ENCODE results near the gene THAP2.
"Not testable (repeated sequence)": the region's sequence is repeated elsewhere in the genome, so short reads cannot be mapped to it uniquely, and the experiment has no call there.

THAP2 gene

DNA sequence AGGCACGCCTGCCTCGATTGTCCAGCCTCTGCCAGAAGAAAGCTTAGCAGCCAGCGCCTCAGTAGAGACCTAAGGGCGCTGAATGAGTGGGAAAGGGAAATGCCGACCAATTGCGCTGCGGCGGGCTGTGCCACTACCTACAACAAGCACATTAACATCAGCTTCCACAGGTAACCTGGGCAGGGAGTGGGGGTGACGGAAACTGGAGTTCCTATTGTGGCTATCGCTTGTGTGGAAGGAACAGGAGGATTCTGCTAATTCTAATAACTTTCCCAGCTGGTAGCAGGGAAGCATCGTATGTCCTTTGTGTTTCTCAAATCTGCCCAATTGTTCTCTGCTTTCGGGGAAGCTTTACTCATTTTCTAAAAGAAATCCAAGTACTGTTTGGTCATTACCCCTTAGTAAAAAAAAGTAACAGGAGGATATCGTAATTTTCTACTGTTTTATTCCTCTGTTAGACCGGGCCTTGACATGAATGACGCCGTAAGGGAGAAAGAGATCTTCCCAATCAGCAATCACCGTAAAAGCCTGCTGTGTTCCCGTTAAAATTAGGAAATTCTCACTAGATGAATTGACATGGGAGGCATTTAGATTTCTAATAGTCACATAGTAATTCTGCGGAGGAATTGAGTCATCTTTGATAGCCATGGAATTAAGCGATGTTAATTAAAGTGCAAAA lies 449 bp downstream of the THAP2 start:
- DNase-seq, result no peak

DNA sequence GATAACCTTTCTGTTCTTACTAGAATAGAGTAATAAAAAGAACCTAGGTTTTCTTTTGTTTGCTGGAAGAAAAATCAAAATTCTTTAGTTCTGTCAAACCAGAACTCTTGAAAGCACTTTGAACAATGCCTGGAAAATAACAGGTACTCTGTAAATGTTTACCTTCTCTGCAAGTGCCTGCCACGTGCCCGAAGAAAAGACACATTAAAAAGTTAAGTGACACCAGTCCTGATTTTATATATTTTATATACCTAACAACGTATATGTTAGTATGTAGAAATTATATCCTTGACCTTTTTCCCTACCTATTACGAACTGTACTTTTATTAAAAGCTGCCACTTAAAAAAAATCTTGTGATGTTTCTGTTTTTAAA lies 976 bp downstream of the THAP2 start:
- no peak for DNase-seq

DNA sequence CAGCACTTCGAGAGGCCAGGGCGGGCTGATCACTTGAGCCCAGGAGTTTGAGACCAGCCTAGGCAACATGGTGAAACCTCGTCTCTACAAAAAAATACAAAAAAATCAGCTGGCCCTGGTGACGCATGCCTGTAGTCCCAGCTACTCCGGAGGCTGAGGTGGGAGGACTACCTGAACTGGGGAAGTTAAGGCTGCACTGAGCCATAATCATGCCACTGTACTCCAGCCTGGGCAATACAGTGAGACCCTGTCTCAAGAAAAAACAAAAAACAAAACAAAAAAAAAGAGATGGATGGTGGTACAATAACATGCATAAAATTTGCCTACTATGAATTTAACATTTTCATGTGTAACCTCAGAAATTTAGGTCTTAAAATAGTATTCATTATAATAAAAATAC lies 2.2 kb downstream of the THAP2 start:
- no peak for DNase-seq

DNA sequence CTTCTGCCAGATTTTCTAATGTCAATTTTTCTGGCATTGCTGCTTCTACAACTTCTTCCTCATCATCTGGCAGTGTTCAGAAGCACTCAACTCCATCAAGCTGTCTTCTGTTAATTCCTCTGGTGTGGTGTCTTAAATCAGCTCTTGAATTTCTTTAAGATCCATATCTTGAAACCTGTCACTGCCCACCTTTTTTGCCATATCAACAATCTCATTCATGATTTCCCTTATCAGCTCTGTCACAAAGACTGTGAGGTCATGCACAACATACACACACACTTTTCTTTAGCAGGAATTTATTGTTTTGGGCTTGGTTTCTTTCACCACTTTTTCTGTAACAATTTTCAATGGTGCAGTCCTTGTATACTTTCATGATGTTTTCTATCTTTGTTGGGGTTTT lies 7.2 kb downstream of the THAP2 start:
- DNase-seq, result no peak

- DNase-seq, result no peak
Observed at GRCh38 chr12:71671816-71672215, 7.7 kb downstream of the THAP2 start.

DNA sequence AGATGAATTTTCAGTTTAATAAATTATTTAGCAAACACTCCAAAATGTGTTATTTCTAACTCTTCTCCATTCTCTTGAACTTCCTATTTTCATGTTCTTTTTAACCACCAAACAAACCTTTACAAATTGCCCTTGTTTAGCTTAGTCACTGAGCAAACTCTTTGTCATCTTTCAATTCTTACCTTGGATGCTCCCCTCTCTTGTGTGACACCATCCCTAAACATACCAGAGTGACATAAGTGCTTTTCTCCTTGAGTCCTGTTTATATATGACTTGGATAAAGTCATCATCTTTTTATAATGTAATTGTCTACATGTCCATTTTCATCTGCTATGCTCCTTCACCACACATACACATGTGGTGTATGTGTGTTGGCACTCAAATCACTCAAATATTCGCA lies 18.4 kb downstream of the THAP2 start:
- no peak for DNase-seq

DNA sequence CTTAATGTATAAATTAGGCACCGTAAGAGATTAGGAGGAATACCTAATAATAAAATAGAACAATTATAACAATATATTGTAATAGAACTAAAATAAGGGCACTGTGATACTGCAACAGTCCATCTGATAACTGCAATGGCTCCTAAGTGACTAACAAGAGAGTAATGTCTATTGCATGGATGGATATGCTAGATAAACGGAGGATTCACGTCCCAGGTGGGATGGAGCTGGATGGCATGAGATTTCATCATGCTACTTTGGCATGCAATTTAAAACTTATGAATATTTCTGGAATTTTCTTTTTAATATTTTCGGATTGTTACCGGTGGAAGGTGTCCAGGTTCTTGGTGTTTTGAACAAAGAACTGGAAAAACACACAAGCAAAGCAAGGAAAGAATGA lies 19.5 kb downstream of the THAP2 start:
- DNase-seq, result no peak

GRCh38 chr12:71684081-71684480 lies 20.0 kb downstream of the THAP2 start:
- DNase-seq, result no peak

DNA sequence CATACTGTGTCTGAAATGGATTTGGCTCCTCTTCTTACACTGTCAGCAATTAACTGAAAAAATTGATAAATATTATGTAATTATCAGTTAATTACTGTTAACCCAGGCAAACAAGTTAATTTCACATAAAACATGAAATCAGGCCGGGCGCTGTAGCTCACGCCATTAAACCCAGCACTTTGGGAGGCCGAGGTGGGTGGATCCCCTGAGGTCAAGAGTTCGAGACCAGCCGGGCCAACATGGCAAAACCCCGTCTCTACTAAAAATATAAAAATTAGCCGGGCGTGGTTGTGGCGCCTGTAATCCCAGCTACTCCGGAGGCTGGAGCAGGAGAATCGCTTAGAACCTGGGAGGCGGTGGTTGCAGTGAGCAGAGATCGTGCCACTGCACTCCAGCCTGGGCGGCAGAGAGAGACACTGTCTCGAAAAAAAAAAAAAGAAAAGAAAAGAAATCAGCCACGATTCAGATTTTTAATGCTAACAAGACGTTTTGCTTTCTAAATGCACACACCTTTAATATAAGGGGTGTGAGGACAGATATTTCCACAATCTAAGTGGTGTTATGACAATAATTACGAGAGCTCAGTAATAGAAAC lies 21.3 kb downstream of the THAP2 start:
- no peak for DNase-seq

DNA sequence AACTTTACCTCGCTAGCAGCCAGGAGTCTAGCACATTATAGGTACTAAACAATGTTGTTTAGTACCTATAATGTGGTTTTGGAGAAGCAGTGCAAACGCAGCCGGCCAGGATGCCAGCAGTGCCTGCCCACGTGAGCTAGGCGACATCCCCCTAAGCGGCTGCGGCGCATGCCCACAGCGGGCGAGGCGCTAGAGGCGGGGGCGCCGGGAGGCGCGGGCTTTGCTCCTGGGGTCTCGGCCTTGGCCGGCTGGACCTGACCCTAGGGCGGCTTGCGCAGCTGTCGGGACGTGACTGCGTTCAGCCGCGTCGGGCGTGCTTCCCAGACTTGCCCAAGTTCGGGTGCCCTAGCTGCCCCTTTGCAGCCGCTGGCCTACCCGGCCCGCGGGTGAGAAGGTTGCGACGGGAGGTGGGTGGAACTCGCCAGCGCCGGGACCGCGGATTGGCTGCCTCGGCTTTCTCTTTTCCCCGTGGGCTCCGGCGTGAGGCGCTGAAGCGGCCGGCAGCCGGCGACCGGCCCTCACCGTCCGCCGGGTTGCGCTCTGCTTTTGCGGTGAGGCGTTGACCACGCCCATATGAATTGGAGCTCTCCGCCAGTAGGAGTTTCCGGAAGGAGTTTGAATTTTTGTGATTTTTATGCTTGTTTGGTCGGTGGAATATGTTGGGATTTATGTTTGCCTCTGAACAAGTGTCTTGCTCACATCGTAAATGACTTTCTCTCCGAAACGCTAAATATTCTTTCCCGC lies 22.0 kb downstream of the THAP2 start, which contains the start of gene TMEM19:
Gene TMEM19 (plus strand): TSS at position 169 of the 744 bp plus-strand sequence. CDS start 599 bp downstream, outside the sequence.
- DNase-seq, result peak; percentile 74

GRCh38 chr12:71686658-71687025 lies 22.5 kb downstream of the THAP2 start:
- DNase-seq, result no peak

DNA sequence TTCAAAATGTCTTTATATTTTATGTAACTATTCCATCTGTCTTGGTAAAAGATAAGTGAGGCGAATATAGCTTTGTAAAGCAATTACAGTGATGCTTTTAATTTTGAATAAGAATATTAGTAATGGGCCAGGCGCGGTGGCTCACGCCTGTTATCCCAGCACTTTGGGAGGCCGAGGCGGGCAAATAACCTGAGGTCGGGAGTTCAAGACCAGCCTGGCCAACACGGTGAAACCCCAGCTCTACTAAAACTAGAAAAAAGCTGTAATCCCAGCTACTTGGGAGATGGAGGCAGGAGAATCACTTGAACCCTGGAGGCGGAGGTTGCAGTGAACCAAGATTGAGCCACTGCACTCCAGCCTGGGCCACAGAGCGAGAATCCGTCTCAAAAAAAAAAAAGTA lies 23.1 kb downstream of the THAP2 start:
- DNase-seq, result not testable (repeated sequence)

DNA sequence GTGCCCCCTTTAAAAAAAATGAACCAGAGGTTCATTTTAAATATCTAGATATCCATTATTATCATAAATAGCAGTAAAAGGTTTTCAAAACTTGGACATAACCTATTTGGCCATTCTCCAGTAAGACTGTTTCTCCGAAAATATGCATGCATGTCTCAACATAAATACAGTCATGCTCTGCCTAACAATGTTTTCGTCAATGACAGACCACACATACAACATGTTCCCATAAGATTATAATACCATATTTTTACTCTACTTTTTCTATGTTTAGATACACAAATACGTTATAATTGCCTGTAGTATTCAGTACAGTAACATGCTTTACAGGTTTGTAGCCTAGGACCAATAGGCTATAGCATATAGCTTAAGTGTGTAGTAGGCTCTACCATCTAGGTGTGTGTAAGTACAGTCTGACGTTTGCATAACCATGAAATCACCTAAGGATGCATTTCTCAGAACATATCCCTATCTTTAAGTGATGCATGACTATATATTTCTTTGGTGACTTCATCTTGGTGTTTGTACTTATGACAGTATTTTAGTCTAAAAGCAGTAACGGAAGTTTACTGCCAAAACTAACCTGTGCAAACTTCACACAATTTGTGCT lies 25.0 kb downstream of the THAP2 start:
- no peak for DNase-seq

DNA sequence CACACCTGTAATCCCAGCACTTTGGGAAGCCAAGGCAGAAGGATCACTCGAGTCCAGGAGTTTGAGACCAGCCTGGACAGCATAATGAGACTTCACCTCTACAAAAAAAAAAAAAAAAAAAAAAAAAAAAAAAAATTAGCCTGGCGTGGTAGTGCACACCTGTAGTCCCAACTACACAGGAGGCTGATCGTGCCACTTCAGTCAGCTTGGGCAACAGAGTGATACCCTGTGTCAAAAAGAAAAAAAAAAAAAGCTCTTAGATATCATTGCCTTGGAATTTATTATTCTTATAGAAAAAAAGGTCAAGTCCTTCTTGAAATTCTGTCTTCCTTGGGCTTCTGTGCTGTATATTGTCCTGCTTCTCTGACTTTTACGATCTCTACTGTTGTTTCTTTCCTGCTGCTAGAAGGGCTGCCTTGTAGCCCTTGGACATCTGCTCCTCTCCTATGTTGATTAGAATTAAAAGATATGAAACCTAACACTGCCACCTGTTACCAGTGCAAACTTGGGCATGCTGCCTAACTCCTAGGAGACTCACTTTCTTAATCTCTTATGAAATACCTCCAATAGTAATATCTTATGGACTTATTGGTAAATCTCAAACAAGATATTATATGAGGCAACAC lies 27.5 kb downstream of the THAP2 start:
- no peak for DNase-seq

- DNase-seq, result no peak
Observed at GRCh38 chr12:71693126-71693525, 29.0 kb downstream of the THAP2 start.

DNA sequence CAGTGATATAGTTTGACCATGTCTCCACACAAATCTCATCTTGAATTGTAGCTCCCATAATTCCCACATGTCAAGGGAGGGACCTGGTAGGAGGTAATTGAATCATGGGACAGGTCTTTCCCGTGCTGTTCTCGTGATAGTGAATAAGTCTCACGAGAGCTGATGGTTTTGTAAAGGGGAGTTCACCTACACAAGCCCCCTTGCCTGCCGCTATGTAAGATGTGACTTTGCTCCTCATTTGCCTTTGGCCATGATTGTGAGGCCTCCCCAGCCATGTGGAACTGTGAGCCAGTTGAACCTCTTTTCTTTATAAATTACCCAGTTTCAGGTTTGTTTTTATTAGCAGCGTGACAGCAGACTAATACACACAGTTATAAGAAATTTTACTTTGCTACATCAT lies 29.6 kb downstream of the THAP2 start:
- DNase-seq, result not testable (repeated sequence)

- no peak for DNase-seq
Observed at GRCh38 chr12:71694099-71694820, 30.2 kb downstream of the THAP2 start.

DNA sequence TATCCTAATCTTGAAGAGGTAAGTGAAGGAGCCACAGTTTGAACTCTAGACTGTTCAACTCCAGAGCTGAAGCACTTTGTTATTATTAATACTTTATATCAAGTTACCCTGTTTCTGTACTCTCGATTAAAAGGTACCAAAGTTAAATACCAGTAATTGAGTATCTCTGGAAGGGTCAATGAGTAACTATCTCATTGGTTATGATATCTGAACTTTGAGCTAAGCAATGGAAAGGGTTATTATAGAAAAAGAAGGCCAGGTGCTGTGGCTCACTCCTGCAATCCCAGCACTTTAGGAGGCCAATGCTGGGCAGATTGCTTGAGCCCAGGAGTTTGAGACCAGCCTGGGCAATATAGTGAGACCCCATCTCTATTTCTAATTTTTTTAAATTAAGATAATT lies 31.7 kb downstream of the THAP2 start:
- no peak for DNase-seq

DNA sequence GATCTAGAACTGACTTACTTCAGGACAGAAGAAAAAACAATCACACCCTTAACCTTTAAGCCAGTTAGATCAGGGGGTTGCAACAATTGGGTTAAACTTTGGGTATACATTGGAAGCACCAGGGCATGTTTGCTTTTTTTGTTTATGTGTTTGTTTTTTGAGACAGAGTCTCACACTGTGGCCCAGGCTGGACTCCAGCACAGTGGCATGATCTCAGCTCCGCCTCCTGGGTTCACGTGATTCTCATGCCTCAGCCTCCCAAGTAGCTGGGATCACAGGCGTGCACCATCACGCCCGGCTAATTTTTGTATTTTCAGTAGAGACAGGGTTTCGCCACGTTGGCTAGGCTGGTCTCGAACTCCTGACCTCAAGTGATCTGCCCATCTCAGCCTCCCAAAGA lies 38.1 kb downstream of the THAP2 start:
- not testable (repeated sequence) for DNase-seq

GRCh38 chr12:71702590-71702989 lies 38.5 kb downstream of the THAP2 start:
- no peak for DNase-seq

- DNase-seq, result no peak
Observed at GRCh38 chr12:71703206-71703605, 39.1 kb downstream of the THAP2 start.

DNA sequence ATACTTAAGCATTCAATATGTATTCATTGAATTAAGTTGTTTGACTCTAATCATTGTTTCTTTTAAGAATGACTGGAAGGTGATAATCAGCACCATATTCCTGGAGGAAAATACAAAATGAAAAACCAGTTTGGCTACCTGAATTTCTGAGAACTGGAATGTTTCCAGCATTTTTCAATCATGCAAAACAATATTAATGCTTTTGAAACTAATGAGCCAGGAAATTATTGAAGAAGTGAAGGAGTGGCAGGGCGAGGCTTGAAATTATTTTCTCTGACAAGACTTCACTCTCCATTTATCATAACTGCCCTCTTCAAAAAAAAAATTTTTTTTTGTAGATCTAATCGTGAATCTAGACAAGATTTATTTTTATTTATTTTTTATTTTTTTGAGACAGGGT lies 40.8 kb downstream of the THAP2 start:
- DNase-seq, result no peak

- no peak for DNase-seq
Observed at GRCh38 chr12:71708658-71709057, 44.6 kb downstream of the THAP2 start.

Measured in activated CD4-positive, alpha-beta T cell treated with anti-CD3 and anti-CD28 coated beads, Interleukin-2, amount 50 U/mL, for 1 hour (primary cell).